Nasal cavity respiratory epithelium epithelial cell of viscerocranial mucosa (primary cell): Measurements from ENCODE around the gene NME8. TPM values are rescaled to one million over a fixed set of nuclear protein-coding genes. Genes with fewer than 3 reads are reported as not detected.

Source experiments
- total RNA-seq: library from RNA; depleted of rRNA; stranded (reverse); fragments of >200 nt; gene quantifications from 2 replicates; pipeline ENCODE4 v1.2.3, GENCODE V29; 2014

NME8 gene
- total RNA-seq, result not detected in 2 replicates

GRCh38 chr7:37848297-37848696 is at the start of gene NME8:
NME8 (plus strand) TSS chr7:37848597; CDS start chr7:37850267, 1,670 bp downstream.

GRCh38 chr7:37916673-37917660 is 68.6 kb downstream of the NME8 start, which contains the start of gene SFRP4:
SFRP4 (minus strand) TSS chr7:37916817; CDS start chr7:37916537, 280 bp downstream.

GRCh38 chr7:37920305-37920848 is 72.0 kb downstream of the NME8 start, which contains the start of gene EPDR1:
EPDR1 (plus strand) TSS chr7:37920640; CDS start chr7:37920940, 300 bp downstream.

Other genes with a start within 250 kb of the NME8 start
- 0.28 TPM in 1 of 2 replicates, not detected in the other for gene GPR141, start 164.8 kb upstream of the NME8 start, total RNA-seq
- not detected in 2 replicates for gene SFRP4, start 68.2 kb downstream of the NME8 start, total RNA-seq
- gene EPDR1, start 72.0 kb downstream of the NME8 start, total RNA-seq, result 0.34 and 13.3 TPM in 2 replicates